ENCODE data around the gene RIPOR1.
"Not testable (repeated sequence)": the region's sequence is repeated elsewhere in the genome, so short reads cannot be mapped to it uniquely, and the experiment has no call there.

Gene RIPOR1

DNA sequence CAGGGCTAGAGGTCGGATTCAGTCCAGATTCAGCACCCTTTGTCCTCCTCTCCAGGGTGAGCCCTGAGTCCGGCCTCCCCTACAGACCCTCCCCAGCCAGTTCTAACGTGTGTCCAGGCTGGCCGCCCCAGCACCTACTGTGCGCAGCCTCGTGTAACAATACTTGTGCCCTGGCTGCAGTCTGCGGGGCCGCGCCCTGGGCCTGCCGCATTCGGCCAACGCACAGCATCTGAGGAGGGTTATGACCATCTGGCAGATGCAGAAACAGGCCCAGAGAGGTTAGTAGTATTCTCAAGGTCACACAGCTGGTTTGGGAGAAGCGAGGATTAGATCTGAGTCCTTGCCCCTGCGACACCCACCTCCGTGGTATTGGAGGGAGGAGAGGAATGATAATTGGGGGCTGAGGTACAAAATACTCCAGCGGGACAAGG is 968 bp downstream of the RIPOR1 start:
- DNase-seq (ENCODE audit: low spot score) = no peak
- TF ChIP-seq, protein P1, sequence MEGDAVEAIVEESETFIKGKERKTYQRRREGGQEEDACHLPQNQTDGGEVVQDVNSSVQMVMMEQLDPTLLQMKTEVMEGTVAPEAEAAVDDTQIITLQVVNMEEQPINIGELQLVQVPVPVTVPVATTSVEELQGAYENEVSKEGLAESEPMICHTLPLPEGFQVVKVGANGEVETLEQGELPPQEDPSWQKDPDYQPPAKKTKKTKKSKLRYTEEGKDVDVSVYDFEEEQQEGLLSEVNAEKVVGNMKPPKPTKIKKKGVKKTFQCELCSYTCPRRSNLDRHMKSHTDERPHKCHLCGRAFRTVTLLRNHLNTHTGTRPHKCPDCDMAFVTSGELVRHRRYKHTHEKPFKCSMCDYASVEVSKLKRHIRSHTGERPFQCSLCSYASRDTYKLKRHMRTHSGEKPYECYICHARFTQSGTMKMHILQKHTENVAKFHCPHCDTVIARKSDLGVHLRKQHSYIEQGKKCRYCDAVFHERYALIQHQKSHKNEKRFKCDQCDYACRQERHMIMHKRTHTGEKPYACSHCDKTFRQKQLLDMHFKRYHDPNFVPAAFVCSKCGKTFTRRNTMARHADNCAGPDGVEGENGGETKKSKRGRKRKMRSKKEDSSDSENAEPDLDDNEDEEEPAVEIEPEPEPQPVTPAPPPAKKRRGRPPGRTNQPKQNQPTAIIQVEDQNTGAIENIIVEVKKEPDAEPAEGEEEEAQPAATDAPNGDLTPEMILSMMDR (IDR thresholded peaks at IDR 0.05; ENCODE audit: extremely low read depth, missing control alignments) = no peak

DNA sequence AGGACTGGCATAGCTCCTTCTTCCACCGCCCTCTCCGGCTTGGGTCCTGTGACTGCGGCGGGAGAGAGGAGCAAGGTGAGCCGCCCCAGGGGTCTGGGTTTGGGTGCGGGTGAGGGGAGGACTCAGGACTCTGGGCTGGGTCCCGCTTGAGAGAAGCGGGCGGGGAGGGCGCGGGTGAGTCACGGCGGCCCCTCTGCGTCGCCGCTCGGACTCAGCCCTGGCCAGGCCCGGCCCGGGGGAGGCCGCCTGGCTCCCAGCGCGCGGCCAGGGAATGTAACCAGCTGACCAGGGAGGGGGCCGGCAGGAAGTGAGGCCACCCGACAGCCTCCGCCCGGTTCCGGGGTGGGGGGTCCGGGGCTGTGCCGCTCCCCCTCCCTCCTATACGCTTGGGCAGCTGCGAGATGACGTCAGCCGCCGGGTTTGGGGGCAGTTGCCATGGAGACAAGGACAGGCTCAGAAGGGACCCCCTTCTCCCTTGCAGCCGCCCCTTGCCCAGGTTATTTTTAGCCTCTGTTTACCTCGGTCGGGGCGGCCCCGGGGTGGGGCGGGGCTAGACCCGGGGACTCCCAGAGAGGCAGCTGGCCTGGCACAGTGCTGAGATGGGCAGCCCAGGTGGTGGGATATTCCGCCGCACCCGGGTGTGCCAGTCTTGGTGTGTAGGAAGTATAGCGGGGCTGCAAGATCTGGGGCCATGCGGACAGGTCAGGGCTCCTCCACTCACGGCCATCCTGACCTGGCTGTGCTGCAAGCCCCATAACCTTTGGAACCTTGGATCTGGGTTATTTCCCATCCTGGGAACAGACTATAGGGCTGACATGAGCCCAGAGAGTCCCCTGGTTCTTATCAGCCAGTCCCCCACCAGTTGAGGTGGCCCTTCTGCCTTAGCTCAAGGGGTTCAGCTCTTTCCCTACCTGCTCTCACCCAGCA is 1.6 kb downstream of the RIPOR1 start:
- peak; percentile 82 for DNase-seq (ENCODE audit: low spot score)

DNA sequence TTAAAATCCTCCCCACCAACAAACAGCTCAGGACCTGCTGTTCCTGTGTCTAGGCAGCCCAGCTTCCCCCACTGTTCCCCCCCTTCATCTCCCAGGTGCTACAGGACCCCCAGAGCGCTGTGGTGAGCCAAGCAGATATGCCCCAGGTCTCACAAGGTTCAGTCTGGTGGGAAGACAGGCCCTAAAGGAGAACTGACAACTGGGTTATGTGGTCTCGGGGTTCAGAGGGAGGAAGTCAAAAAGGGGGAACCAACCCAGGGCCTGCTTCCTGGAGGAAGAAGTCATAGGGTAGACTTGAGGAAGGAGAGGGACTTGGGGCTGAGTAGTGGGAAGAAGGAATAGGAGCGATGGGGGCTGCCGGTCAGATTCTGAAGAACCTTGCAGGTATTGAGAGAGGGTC is 2.6 kb downstream of the RIPOR1 start:
- DNase-seq (ENCODE audit: low spot score) = no peak
- TF ChIP-seq, protein P1 (IDR thresholded peaks at IDR 0.05; ENCODE audit: extremely low read depth, missing control alignments) = no peak

More for the DNA sequence above, 1.6 kb downstream of the RIPOR1 start:
- TF ChIP-seq, protein P1 (IDR thresholded peaks at IDR 0.05; ENCODE audit: extremely low read depth, missing control alignments) = no peak

DNA sequence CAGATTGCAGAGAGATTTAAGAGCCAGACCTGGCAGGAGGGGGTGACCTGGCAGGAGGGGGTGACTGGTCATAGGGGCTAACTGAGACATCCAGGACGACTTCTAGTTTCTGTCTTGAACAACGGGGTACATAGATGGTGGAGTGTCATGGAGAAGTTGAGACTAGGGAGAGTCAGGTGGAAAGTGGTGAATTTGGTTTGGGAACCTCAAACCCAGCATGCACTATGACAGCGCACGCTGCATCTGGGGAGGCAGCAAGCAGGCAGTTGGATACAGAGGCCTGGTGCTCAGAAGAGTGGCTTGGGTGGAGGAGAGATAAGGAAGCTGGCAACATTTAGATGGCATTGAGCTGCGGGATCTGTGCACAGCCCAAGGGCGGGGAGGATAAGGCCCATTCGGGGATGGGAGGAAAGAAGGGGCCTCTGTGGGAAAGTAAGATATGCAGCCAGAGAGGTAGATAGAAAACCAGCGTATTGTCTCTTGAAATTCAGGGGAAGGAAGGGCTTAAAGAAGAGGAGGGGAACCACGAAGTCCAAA is 4.5 kb downstream of the RIPOR1 start:
- TF ChIP-seq, protein P1 (IDR thresholded peaks at IDR 0.05; ENCODE audit: extremely low read depth, missing control alignments) = no peak
- DNase-seq (ENCODE audit: low spot score) = no peak

DNA sequence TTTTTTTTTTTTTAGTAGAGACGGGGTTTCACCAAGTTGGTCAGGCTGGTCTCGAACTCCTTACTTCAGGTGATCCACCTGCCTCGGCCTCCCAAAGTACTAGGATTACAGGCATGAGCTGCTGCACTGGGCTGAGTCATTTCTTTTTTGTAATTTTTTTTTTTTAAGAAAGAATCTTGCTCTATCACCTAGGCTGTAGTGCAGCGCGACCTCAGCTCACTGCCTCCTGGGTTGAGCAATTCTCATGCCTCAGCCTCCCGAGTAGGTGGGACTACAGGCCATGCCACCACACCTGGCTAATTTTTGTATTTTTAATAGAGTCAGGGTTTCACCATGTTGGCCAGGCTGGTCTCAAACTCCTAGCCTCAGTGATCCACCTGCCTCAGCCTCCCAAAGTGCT is 5.4 kb downstream of the RIPOR1 start:
- DNase-seq (ENCODE audit: low spot score) = not testable (repeated sequence)

DNA sequence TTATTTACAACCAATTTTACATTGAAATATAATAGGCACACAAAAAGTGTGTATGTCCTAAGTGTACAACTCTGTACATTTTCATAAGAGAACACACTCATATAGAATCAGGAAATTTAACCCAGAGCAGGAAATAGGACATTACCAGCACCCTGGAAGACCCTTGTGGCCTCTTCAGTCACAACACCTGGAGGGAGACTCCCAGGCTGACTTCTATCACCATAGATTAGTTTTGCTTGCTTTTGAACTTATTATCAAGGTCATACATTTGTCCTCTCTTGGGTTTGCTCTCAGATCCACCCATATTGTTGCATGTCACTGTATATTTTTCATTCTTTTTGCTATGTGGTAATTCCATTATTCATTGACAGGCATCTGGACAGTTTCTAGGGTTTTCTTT is 5.8 kb downstream of the RIPOR1 start:
- DNase-seq (ENCODE audit: low spot score) = no peak
- TF ChIP-seq, protein P1 (IDR thresholded peaks at IDR 0.05; ENCODE audit: extremely low read depth, missing control alignments) = no peak

DNA sequence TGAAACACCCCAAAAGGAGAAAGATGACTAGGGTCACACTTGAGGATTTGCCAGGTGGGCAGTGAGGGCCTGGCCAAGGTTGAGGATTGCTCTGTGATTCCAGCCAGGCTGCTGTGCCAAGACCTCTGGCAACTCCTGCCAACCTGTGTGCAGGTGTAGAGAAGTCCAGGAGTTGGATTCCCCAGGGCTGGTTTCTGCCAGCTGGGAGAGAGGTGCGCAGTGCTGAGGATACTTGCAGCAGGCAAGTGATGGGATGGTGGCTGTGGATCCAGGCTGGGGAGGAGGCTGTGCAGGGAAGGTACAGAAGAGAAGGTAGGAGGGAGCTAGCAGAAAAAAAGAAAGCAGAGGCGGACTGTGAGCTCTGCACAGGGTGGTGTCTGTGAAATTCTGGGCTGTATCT is 6.6 kb downstream of the RIPOR1 start:
- DNase-seq (ENCODE audit: low spot score) = no peak
- TF ChIP-seq, protein P1 (IDR thresholded peaks at IDR 0.05; ENCODE audit: extremely low read depth, missing control alignments) = no peak
